ENCODE data around the gene TPD52L1.
A peak's percentile ranks its signal among the peaks of the same experiment; 100 is the strongest.
"Not testable (repeated sequence)": the region's sequence is repeated elsewhere in the genome, so short reads cannot be mapped to it uniquely, and the experiment has no call there.

Gene TPD52L1

GRCh38 chr6:125153391-125154117 is at the start of gene TPD52L1:
Gene TPD52L1 (plus strand): TSS chr6:125153773. CDS start chr6:125153952, 179 bp downstream.
- peak; percentile 38 for DNase-seq (ENCODE audit: low read depth, low spot score)

- no peak for DNase-seq (ENCODE audit: low read depth, low spot score)
Observed at GRCh38 chr6:125104425-125104824, 49.1 kb upstream of the TPD52L1 start.

GRCh38 chr6:125107048-125107447 is 46.5 kb upstream of the TPD52L1 start:
- DNase-seq (ENCODE audit: low read depth, low spot score), result no peak

GRCh38 chr6:125107896-125108295 is 45.7 kb upstream of the TPD52L1 start:
- DNase-seq (ENCODE audit: low read depth, low spot score), result no peak

GRCh38 chr6:125110056-125110455 is 43.5 kb upstream of the TPD52L1 start:
- no peak for DNase-seq (ENCODE audit: low read depth, low spot score)

- no peak for DNase-seq (ENCODE audit: low read depth, low spot score)
Observed at GRCh38 chr6:125111219-125111983, 42.2 kb upstream of the TPD52L1 start.

GRCh38 chr6:125112934-125113333 is 40.6 kb upstream of the TPD52L1 start:
- no peak for DNase-seq (ENCODE audit: low read depth, low spot score)

- DNase-seq (ENCODE audit: low read depth, low spot score), result no peak
Observed at GRCh38 chr6:125114248-125114858, 39.2 kb upstream of the TPD52L1 start.

- DNase-seq (ENCODE audit: low read depth, low spot score), result no peak
Observed at GRCh38 chr6:125116170-125116569, 37.4 kb upstream of the TPD52L1 start.

- no peak for DNase-seq (ENCODE audit: low read depth, low spot score)
Observed at GRCh38 chr6:125116710-125117109, 36.9 kb upstream of the TPD52L1 start.

- no peak for DNase-seq (ENCODE audit: low read depth, low spot score)
Observed at GRCh38 chr6:125117818-125118217, 35.8 kb upstream of the TPD52L1 start.

- no peak for DNase-seq (ENCODE audit: low read depth, low spot score)
Observed at GRCh38 chr6:125120054-125120590, 33.5 kb upstream of the TPD52L1 start.

- no peak for DNase-seq (ENCODE audit: low read depth, low spot score)
Observed at GRCh38 chr6:125121894-125122293, 31.7 kb upstream of the TPD52L1 start.

GRCh38 chr6:125123051-125123450 is 30.5 kb upstream of the TPD52L1 start:
- DNase-seq (ENCODE audit: low read depth, low spot score), result no peak

GRCh38 chr6:125123468-125124048 is 30.0 kb upstream of the TPD52L1 start:
- DNase-seq (ENCODE audit: low read depth, low spot score), result no peak

- no peak for DNase-seq (ENCODE audit: low read depth, low spot score)
Observed at GRCh38 chr6:125124049-125124669, 29.4 kb upstream of the TPD52L1 start.

- not testable (repeated sequence) for DNase-seq (ENCODE audit: low read depth, low spot score)
Observed at GRCh38 chr6:125125856-125126255, 27.7 kb upstream of the TPD52L1 start.

- DNase-seq (ENCODE audit: low read depth, low spot score), result no peak
Observed at GRCh38 chr6:125129354-125129753, 24.2 kb upstream of the TPD52L1 start.

- DNase-seq (ENCODE audit: low read depth, low spot score), result no peak
Observed at GRCh38 chr6:125132058-125132457, 21.5 kb upstream of the TPD52L1 start.

- DNase-seq (ENCODE audit: low read depth, low spot score), result no peak
Observed at GRCh38 chr6:125136378-125136777, 17.2 kb upstream of the TPD52L1 start.

GRCh38 chr6:125138083-125138482 is 15.5 kb upstream of the TPD52L1 start:
- DNase-seq (ENCODE audit: low read depth, low spot score), result no peak

Data from iPS DF 19.7 (cell line).